ENCODE measurements around the gene TRABD2B.

The TRABD2B gene

DNA sequence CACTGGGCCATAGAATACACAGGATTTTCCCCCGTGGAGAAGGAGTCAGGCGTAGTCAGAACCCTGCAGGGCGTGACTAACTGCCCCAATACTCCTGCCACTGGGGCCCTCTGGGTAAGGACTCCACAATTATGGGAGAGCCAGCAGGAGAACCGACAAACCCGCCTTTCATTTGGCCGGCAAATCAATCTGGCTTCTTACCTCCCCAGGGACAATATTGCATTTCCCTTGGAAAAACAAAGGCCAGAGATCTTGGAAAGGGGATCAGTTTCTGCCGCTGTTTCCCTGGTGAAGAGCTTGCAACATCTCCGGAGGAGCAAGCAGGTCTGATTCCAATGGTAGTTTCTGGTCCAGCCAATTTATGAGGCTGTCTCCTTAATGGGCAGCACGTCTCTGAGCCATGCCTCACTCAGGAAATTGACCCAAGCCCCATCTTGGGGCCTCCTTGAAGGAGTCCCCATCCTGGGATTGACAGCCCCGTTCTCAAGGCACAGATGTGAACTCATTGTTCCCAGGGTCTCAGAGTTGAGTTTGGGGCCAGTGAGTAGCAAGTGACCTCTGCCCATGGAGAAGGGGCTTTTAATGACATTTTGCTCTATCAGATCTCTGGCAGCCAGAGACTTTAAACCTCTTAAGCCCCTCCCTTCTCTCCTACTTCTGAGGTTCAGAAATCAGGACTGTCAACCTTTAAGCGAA is 4.3 kb downstream of the TRABD2B start:
- no peak for DNase-seq (ENCODE audit: low spot score)

DNA sequence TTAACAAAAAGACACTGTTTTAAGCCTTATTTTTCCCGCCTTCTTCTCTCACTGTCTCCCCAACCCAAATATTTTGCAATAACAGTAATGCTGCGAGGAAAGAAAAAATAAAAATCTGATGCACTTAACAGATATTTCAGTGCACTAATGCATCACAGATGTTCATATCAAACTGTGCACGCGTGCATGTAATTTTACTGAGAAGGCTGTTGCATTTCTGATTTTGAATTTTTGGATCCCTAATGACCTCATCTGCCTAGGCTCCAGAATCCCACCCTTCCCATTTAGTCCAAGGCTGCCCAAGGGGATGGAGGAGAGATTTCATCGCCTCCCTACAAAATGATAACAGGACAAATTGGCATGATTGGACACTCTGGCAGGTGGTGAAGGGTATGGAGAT is 5.5 kb downstream of the TRABD2B start:
- DNase-seq (ENCODE audit: low spot score), result no peak

- DNase-seq (ENCODE audit: low spot score), result no peak
Observed at GRCh38 chr1:47991187-47991586, 6.0 kb downstream of the TRABD2B start.

GRCh38 chr1:47990286-47990685 is 6.9 kb downstream of the TRABD2B start:
- DNase-seq (ENCODE audit: low spot score), result no peak

DNA sequence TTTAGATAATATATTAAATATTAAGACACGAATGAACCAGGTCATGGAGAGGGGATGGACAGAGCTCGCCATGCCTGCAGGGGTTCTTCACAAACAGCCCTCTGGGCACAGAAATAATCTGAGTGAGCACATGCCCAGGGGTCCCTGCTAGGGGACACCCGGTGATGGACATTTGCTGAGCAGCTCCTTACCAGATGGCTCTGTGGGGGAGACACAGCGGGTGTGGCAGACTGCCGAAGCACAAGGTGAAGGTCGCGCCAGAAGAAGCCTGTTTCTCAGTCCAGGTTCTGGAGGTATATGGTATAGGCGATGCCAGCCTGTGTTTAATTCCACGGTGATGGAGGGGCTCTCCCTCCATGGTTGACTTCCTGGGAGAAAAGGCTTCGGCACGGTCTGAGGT is 9.6 kb downstream of the TRABD2B start:
- DNase-seq (ENCODE audit: low spot score), result no peak

GRCh38 chr1:47986761-47987200 is 10.4 kb downstream of the TRABD2B start:
- DNase-seq (ENCODE audit: low spot score), result no peak

GRCh38 chr1:47985018-47985417 is 12.2 kb downstream of the TRABD2B start:
- no peak for DNase-seq (ENCODE audit: low spot score)

DNA sequence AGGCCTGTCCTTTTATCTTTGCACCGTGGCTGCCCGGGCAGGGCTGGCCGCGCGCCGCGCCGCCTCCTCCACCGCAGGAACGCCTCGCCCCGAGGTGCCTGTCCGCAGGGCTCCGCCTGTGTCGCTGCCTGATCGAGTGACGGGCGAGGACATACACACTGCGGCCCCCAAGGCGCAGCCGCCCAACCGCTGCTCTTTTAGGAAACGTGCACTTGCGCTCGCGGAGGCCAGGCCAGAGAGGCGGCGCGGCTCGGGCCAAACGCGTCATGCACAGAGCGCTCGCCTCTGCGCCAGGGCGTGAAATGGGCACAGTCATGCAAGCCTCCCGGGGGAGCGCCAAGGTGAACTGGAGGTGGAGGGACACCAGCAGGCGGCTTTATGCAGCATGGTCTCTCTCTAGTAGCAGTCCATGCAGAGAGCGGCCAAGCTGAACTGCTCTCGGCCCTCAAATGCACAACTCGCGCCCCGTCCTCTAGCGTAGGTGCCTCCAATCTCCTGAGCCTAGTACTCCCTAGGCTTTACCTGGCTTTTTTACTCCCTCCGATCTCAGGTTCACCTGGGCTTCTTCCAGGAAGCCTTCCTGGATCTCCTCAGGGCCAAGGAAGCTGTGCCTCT is 12.9 kb downstream of the TRABD2B start:
- DNase-seq (ENCODE audit: low spot score), result no peak

DNA sequence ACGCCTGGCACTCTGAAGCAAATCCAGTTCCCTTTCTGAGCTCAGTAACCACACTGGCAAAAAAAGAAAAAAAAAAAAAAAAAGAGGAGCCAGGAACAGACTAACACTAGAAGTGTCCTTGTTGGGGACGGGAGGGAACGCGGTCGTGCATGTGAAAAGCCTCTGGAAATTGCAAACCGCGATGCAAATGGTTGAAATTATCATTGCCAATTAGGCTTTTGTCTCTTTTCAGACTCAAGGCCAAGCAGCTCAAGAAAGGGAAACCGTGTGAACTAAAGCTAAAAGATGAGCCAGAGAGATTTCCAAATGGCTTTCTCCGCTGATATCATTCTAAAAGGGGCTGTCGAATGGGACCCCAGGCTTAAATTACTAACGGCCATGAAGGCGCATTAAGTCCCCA is 13.5 kb downstream of the TRABD2B start:
- DNase-seq (ENCODE audit: low spot score), result no peak

DNA sequence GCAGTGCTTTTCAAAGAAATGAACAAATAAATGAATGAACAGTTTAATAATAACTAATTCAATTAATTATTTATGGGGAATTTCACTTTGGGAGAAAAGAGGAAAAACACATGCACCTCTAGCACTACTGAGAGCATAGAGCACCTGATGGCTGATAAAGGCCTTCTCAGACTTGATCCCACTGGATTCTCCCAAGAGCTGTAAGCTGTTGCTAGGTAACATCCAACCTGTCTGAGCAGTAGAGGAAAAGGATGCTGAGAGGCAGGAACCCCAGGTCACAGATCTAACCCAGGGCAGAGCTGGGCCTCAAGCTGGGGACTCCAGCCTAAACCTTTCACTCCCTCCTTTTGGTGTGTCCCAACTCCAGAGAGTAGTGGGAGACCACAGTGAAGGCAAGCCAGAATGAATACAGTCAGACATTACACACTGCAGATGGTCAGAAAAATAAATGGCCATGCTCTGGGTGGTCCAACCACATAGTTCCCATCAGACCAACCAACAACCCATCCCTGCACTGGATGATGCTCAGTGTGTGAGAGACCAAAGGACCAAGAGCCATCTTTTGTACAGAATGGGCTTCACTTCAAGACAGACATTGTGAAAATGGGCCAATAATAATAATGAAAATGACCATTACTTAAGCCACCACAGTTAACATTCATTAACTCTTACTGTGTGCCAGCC is 15.4 kb downstream of the TRABD2B start:
- no peak for DNase-seq (ENCODE audit: low spot score)

- DNase-seq (ENCODE audit: low spot score), result no peak
Observed at GRCh38 chr1:47980501-47980900, 16.7 kb downstream of the TRABD2B start.

GRCh38 chr1:47979724-47980123 is 17.5 kb downstream of the TRABD2B start:
- DNase-seq (ENCODE audit: low spot score), result no peak

GRCh38 chr1:47978486-47978885 is 18.7 kb downstream of the TRABD2B start:
- DNase-seq (ENCODE audit: low spot score), result no peak

DNA sequence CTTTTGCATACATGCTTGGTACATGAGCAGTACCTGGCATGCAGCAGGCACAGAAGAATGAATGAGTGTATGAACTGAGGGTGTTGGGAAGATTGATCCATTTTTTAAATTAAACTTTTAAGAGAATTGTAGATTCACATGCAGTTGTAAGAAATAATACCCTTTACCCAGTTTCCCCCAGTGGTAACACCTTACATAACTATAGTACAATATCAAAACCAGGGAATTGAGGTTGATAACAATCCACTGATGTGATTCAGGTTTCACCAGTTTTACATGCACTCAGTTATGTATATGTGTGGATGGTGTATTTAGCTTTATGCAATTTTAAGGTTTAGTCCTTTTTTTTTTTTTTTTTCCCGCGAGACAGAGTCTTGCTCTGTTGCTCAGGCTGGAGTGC is 20.5 kb downstream of the TRABD2B start:
- DNase-seq (ENCODE audit: low spot score), result no peak

- DNase-seq (ENCODE audit: low spot score), result no peak
Observed at GRCh38 chr1:47976267-47976666, 20.9 kb downstream of the TRABD2B start.

DNA sequence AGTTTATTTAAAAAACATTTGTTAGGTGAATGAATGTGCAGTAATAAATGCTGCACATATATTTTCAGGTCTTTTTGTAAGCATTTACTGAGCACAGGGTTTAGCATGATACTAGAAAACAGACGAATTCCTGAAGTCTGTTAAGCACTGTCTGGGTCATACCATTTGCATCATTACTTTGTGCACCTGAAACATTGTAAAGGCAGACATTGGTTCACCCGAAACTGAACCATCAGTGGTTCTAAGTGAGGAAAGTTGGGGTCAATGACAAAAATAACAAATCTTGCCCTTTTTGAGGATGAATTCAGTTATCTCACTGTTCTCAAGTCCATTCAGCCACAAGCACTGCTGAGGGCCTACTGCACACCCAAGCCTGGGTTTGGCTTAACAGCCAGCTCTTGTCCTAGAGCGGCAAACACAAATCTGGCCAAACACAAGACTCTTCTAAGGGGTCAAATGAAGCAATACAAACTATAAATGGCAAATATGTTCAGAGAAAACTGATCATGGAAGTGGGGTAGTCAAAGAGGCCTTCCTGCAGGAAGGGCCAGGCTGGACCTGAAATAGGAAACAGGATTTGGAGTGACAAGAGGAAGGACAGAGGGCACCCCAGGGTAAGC is 21.8 kb downstream of the TRABD2B start:
- no peak for DNase-seq (ENCODE audit: low spot score)

DNA sequence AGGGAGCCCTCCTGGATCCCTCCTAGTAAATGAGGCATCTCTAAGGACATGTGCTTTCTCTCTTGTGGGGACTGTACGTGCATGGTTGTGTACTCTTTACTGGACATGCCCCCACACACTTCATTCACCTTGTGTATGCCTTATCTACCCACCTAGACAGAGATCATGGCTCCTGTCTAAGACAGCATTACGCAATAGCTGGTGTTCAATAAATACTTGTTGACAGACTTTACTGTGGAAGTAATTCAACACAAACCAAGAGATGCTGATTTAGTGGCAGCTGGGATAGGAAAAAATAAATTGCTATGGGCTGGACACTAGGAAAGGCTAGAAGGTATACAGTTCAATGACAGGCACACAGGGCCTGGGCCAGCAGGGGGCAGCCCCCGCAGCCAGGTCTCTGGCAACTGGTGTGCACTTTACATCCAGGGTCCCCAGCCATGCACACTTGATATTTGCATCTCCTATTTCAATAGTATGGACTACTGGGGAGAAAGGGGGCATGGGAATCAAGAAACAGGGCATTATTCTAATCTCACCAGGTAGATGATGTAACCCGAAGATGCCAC is 24.2 kb downstream of the TRABD2B start:
- no peak for DNase-seq (ENCODE audit: low spot score)

- DNase-seq (ENCODE audit: low spot score), result no peak
Observed at GRCh38 chr1:47971385-47972160, 25.6 kb downstream of the TRABD2B start.

GRCh38 chr1:47970882-47971281 is 26.3 kb downstream of the TRABD2B start:
- no peak for DNase-seq (ENCODE audit: low spot score)

DNA sequence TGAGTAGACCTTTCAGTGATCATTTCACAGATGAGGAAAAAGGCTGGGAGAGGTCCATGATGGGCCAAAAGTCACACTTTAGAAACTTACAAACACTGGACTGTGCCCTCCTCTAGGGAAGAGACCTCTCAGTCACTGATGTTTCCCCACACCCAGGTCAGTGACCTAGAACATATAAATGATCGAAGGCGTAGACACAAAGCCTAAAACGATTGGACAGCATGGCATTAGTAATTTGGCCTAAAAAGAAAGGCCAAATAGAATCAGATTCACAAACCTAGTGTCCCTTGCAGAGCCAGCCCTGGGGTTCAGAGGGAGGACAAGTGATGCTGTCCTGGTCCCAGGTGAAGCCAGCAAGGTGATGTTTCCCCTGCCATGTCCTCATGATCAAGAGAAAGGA is 27.7 kb downstream of the TRABD2B start:
- DNase-seq (ENCODE audit: low spot score), result no peak

DNA sequence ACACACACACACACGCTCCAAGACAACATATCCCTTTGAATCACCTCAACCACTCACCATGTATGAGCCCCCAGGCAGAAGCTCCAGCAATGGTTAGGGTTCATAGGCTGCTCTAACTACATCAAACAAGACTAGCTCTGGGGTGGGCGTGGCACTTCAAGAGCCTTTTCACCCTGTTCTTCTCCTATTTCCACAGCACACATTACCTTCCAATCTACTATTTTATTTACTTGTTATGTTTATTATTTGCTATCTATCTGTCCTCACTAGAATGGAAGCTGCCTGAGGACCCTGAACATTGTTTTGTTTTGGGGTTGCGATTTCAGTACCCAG is 28.7 kb downstream of the TRABD2B start:
- no peak for DNase-seq (ENCODE audit: low spot score)
